ENCODE data around the gene RRAGC. TPM values are rescaled to one million over a fixed set of nuclear protein-coding genes. Genes with fewer than 3 reads are reported as not detected.

RRAGC gene
- total RNA-seq, 6 experiments from 2014 or later = 7.6 to 16.5 (median 8.6) TPM

- TF ChIP-seq, protein P1, sequence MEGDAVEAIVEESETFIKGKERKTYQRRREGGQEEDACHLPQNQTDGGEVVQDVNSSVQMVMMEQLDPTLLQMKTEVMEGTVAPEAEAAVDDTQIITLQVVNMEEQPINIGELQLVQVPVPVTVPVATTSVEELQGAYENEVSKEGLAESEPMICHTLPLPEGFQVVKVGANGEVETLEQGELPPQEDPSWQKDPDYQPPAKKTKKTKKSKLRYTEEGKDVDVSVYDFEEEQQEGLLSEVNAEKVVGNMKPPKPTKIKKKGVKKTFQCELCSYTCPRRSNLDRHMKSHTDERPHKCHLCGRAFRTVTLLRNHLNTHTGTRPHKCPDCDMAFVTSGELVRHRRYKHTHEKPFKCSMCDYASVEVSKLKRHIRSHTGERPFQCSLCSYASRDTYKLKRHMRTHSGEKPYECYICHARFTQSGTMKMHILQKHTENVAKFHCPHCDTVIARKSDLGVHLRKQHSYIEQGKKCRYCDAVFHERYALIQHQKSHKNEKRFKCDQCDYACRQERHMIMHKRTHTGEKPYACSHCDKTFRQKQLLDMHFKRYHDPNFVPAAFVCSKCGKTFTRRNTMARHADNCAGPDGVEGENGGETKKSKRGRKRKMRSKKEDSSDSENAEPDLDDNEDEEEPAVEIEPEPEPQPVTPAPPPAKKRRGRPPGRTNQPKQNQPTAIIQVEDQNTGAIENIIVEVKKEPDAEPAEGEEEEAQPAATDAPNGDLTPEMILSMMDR (IDR thresholded peaks at IDR 0.05) = no peak
- no peak for TF ChIP-seq POLR2A (IDR thresholded peaks at IDR 0.05)
- WGBS (ENCODE audit: insufficient coverage, low coverage, low lambda C conversion rate, missing lambda C conversion rate) = 47% methylated on average over 3 of the region's 3 CpGs
- no peaks in the 10 kb centered on the region for H3K36me3 ChIP-seq
- intact Hi-C loops (cut with DNase I) = loop anchor here in 1 of 2 donors (10.0 kb wide), 1 partner anchor 791 kb away; no protein-coding TSS in a partner anchor
- H3K27ac ChIP-seq = no peak overlapping the region
- ATAC-seq (no peak), DNase-seq (no peak)
- H3K27me3 ChIP-seq = no peaks in the 10 kb centered on the region
- no peak overlapping the region for H3K4me3 ChIP-seq
- H3K9me3 ChIP-seq = no peaks in the 10 kb centered on the region
- no peaks in the 10 kb centered on the region for H3K4me1 ChIP-seq
These were observed 33.3 kb downstream of the RRAGC start for GRCh38 chr1:38826262-38826661.

- Histone ChIP-seq H3K4me3 (no peak overlapping the region), H3K36me3 (no peaks in the 10 kb centered on the region), H3K4me1 (peaks cover 0 to 11% (median 3%) of the 10 kb centered on the region in 4 donors), H3K27me3 (peaks cover 0 to 14% of the 10 kb centered on the region in 2 donors), H3K27ac (no peak overlapping the region), H3K9me3 (no peaks in the 10 kb centered on the region)
- TF ChIP-seq POLR2A (IDR thresholded peaks at IDR 0.05) = no peak
- TF ChIP-seq, protein P1 (IDR thresholded peaks at IDR 0.05) = no peak
- WGBS (ENCODE audit: insufficient coverage, low coverage, low lambda C conversion rate, missing lambda C conversion rate) = 67% methylated on average over 1 of the region's 1 CpG
- intact Hi-C loops (cut with DNase I) = loop anchor here in 1 of 2 donors (10.0 kb wide), 1 partner anchor 786 kb away; no protein-coding TSS in a partner anchor
- DNase-seq (no peak), ATAC-seq (no peak)
These were observed 38.7 kb downstream of the RRAGC start for GRCh38 chr1:38820860-38821259.

DNA sequence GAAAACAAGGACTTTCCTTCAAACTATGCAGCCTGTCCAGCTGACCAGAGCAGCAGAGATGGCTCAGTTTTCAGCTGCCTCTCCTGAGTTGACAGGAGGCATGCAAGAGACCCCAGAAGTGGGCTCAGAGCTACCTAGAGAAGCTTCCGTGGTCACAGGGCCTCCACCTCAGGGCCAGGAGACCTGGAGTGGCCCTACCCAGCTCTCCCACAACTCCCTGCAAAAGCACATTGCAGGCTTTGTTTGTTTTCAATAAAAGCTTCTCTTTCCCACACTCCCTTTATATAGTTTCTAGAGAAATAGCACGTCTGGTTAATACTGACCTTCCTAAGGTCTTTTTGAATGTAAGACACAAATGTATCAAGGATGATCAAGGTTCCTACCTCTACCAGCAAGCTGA, 40.1 kb downstream of the RRAGC start:
- no peak for DNase-seq
- H3K4me1 ChIP-seq = peaks cover 0 to 11% (median 3%) of the 10 kb centered on the region in 4 donors
- no peaks in the 10 kb centered on the region for H3K36me3 ChIP-seq
- no peak for ATAC-seq
- no peak for TF ChIP-seq POLR2A (IDR thresholded peaks at IDR 0.05)
- TF ChIP-seq, protein P1 (IDR thresholded peaks at IDR 0.05) = no peak
- H3K27ac ChIP-seq = no peak overlapping the region
- 38% methylated on average over 1 of the region's 2 CpGs for WGBS (ENCODE audit: insufficient coverage, low coverage, low lambda C conversion rate, missing lambda C conversion rate)
- intact Hi-C loops (cut with DNase I) = no loop called here
- H3K9me3 ChIP-seq = no peaks in the 10 kb centered on the region
- no peak overlapping the region for H3K4me3 ChIP-seq
- H3K27me3 ChIP-seq = peaks cover 0 to 14% of the 10 kb centered on the region in 2 donors

DNA sequence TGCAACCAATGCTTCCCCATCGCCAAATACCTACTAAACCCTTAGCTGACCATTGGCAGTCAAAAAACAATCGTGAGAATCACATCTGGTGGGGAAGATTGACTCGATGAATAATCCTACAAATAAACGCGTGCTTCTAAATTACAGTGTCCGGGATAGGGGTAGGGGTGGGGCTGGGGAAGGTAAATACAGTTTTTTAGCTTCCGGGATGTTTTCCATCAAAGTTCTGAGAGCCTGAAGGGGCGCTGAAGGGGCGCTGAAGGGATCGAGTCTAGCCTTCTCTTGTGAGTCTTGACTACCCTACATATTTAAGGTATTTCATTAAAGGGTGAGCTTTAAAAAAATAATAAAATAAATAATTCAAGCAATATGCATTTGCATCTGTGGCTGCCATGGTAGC, 40.5 kb downstream of the RRAGC start:
- no peak for TF ChIP-seq POLR2A (IDR thresholded peaks at IDR 0.05)
- TF ChIP-seq, protein P1 (IDR thresholded peaks at IDR 0.05) = no peak
- Histone ChIP-seq H3K27ac (no peak overlapping the region), H3K4me3 (no peak overlapping the region), H3K27me3 (peaks cover 0 to 14% of the 10 kb centered on the region in 2 donors), H3K36me3 (no peaks in the 10 kb centered on the region), H3K4me1 (peaks cover 0 to 11% (median 3%) of the 10 kb centered on the region in 4 donors), H3K9me3 (no peaks in the 10 kb centered on the region)
- no peak for ATAC-seq
- WGBS (ENCODE audit: insufficient coverage, low coverage, low lambda C conversion rate, missing lambda C conversion rate) = 26% methylated on average over 10 of the region's 10 CpGs
- DNase-seq = no peak
- intact Hi-C loops (cut with DNase I) = no loop called here

All from right lobe of liver (tissue), 6 donors.